Upper lobe of left lung (tissue), 4 donors: Measurements from ENCODE around the gene MRPL18.

Source experiments
- CTCF ChIP-seq, 6 experiments: fragments of 450-650 bp in 4 of 6; fragments of 200-600 bp in 2 of 6; sonication (generic) in 2 of 6; IDR thresholded peaks; one replicate each; pipeline ENCODE4 v1.5.1; 2016 to 2019; ENCODE audit warnings: antibody characterized with exemption in 6 of 6
- EP300 ChIP-seq, 4 donors: sonication (generic); formaldehyde crosslinking; IDR thresholded peaks; one replicate each; pipeline ENCODE4 v1.5.1; 2017; ENCODE audit warnings: antibody characterized with exemption in 4 of 4, control low read depth in 2 of 4

DNA sequence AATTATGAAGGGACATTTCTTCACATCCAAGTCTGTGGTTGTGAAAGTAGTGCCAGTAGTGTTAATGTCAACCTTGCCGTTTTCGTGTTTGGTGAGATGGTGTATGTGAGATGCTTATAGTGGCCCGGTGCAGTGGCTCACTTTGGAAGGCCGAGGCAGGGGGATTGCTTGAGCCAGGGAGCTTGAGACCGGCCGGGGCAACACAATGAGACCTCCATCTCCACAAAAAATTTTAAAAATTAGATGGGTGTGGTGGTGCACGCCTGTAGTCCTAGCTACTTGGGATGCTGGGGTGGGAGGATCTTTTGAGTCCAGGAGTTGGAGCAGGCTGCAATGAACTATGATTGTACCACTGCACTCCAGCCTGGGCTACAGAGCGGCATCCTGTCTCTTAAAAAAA, 47.2 kb downstream of the MRPL18 start:
- TF ChIP-seq CTCF (IDR thresholded peaks at IDR 0.05): no peak
- TF ChIP-seq EP300 (IDR thresholded peaks at IDR 0.05): no peak
